ENCODE measurements around the gene CMSS1. TPM values are rescaled to one million over a fixed set of nuclear protein-coding genes. Genes with fewer than 3 reads are reported as not detected.
"Not testable (repeated sequence)": the region's sequence is repeated elsewhere in the genome, so short reads cannot be mapped to it uniquely, and the experiment has no call there.

The CMSS1 gene
- total RNA-seq, 2 experiments from 2014 or later = 141 to 143 TPM

DNA sequence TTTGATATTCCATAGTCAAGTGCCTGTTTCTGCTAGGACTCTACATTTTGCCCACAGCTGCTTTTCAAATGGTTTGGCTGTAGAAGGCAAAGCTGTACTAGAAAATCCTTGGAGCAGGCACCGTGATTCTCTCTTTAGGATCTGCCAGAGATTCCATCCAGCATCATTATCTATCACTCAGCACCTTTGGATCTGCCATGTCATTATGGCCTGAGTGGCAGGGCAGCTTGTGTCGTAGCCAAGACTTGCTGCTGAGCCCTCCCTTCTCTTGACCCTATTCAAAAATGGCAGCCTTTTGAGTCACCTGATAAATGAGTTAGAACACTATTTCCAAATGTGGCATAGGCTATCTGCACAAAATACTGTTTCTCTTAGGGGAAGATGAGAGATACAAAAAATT, 8.1 kb upstream of the CMSS1 start:
- CTCF ChIA-PET = no interaction called here
- POLR2A ChIA-PET = no interaction called here

DNA sequence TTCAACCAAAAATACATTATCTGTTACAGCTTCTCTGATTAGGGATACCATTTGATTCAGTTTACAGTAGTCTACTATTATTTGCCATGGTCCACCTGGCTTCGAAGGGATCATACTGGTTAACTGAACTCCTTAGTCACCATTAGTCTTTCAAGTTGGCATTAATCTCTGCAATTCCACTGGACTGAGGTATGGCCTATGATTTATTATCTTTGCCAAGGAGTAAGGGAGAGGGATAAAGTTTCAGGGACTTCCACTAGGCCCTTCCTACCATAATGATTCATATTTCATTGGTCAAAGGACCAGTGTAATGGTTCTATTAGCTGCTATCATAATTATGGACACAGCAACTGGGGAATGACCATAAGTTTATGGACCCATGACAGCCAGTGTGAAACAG, 7.3 kb upstream of the CMSS1 start:
- POLR2A ChIA-PET = no interaction called here
- CTCF ChIA-PET = no interaction called here

DNA sequence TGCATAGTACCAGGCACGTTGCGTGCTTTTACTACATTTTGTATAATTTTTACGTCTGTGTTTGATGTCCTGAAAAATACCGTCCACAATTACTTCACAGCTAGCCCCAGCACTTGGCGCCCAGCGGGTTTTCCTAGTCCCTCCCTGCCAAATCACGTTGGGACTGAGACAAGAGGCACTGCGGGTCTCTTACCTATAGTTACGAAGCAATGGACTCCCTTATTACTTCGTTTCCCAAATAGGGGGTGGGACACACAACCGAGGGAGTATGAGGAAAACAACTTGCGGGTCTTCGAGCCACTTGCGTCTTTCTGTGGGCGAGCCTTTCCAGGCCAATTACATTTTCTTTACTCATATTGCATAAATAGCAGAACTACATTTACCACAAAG, 620 bp upstream of the CMSS1 start:
- ChIA-PET POLR2A (no interaction called here), CTCF (interaction anchor here (0.6 kb wide), 1 partner anchor 17 kb away, joined by 3 read pairs; no protein-coding TSS in a partner anchor)

DNA sequence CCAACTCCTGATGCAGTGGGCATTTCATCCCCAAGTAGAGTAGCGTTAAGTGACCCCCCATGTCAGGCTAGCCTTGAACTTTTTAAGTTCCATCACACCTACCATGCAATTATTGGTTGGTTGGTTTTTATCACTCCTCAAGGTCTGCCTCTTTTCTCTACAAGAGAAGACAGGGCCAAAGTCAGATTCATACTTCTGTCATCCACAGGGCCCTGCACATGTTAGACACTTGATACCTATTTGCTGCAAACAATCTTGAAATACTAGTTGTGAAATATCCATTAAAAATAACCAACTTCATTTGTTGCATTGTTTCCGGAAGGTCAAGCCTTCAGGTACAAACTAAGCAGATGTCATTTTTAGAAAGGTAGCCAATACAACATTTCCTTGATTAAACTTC, 1.2 kb downstream of the CMSS1 start:
- ChIA-PET CTCF (interaction anchor here (1.1 to 1.8 kb wide), 2 partner anchors 11 to 13 kb away, joined by 4 to 8 read pairs; no protein-coding TSS in a partner anchor), POLR2A (no interaction called here)

DNA sequence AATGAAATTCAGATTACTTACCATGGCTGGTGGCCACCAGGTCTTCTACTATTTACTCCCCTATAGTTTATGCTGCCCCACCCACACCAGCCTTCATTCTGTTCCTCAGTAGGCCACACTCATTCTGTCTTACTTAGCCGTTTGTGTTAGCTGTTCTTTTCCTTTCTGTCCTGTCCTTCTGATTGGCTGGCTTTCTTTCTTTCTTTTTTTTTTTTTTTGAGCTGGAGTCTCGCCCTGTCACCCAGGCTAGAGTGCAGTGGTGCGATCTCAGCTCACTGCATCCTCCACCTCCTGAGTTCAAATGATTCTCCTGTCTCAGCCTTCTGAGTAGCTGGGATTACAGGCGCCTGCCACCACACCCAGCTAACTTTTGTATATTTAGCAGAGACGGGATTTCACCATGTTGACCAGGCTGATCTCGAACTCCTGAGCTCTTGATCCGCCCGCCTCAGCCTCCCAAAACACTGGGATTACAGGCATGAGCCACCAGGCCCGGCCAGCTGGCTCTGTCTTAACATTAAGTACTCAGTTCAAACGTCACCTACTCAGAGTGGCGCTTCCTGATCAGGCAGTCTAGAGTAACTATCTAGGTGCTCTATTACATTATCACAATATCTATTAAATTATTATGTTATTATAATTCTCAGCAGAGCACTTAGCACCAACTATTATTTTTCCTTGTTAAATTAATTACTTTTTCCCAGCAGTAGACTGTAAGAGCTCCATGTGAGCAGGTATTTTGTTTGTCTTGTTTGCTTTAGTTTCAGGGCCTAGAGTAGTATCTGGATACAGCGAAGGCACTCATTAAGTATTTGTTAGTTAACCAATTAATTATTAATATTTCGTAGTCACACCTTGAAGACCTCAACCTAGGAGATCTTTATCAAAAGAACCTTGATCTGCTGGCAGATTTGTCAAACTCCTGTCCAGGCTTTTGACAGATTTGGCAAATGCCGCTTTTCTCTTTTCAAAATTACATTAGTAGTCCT, 6.4 kb downstream of the CMSS1 start:
- CTCF ChIA-PET = interaction anchor here (1.1 to 1.4 kb wide), 2 partner anchors 8 to 52 kb away, joined by 3 to 5 read pairs; no protein-coding TSS in a partner anchor
- POLR2A ChIA-PET = interaction anchor here (0.6 kb wide), 1 partner anchor 266 kb away, joined by 3 read pairs; no protein-coding TSS in a partner anchor

DNA sequence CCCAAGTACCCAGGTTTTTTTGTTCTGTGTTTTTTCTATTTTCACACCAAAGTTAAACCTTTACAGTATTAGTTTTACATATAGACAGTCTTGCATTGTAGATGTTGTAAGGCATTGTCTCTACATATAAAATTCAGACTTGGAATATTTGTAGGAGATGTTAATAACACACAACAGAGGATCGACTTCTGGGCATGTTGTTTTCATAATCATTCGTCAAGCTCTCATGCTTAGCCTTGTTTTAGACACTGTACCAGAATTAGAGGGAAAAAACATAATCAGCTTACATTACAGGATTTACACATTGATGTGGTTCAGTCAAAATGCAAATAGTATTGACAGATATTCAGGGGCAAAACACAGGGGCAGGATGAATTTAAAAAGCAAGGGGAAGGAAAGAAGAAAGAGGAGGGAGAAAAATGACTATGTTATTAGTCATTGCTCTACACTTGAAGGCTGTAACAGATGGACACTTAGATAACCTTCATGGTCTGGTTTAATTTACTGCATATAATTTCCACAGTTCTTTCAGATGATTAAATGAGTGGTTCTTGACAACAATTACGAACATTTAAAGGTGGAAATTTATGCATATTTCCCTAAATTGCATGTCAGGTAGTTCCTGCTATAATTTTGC, 7.5 kb downstream of the CMSS1 start:
- CTCF ChIA-PET = no interaction called here

DNA sequence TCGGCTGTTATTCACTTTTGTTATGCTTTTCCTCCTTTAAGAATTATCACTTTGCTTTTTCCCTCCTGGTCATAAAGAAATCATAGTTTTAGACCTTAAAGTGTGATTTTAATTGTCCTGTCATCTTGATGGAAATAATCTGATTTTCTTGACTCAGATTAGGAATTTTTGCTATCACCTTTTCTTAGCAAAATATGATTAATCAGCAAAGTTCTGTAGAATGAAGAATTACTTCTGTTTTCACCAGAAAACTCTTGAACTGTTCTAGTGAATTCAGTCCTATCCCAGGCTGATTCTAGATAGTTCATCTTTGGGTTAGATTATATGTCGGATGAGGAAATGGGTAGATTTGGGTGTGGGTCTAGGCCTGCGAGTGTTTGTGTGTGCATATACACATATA, 12.2 kb downstream of the CMSS1 start:
- ChIA-PET POLR2A (no interaction called here), CTCF (no interaction called here)

More for the DNA sequence above, 7.5 kb downstream of the CMSS1 start:
- POLR2A ChIA-PET = no interaction called here

DNA sequence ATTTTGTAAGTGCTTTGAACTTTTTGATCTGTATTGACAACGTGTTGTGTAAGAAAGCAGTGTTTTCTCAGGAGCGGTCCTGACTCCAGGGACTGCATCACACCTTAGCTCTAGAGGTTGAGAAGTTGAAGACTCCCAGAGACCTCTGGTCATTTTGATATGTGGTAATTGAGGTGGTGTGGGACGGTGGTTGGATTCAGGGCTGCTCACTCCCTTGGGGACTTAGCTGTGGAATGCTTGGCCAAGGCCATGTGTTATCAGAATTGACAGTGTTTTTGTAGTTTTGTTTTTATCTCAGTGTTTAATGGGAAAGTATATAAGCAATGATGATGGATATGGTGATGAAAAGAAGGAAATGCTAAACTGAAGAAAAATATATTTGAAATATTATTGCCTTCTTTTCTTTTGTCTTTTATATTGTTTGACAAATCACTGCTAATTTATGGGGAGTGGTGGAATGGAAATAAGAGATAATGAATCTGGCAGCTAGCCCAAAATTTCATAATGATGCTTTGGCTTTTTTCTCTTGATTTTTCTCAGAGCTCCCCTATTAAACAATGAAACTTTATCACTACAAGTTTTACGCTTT, 16.0 kb downstream of the CMSS1 start:
- ChIA-PET CTCF (interaction anchor here (0.5 to 2.8 kb wide), 4 partner anchors 347 to 1858 kb away, joined by 3 to 13 read pairs (median 3); no protein-coding TSS in a partner anchor), POLR2A (interaction anchor here (0.6 kb wide), 1 partner anchor 251 kb away, joined by 3 read pairs; no protein-coding TSS in a partner anchor)

DNA sequence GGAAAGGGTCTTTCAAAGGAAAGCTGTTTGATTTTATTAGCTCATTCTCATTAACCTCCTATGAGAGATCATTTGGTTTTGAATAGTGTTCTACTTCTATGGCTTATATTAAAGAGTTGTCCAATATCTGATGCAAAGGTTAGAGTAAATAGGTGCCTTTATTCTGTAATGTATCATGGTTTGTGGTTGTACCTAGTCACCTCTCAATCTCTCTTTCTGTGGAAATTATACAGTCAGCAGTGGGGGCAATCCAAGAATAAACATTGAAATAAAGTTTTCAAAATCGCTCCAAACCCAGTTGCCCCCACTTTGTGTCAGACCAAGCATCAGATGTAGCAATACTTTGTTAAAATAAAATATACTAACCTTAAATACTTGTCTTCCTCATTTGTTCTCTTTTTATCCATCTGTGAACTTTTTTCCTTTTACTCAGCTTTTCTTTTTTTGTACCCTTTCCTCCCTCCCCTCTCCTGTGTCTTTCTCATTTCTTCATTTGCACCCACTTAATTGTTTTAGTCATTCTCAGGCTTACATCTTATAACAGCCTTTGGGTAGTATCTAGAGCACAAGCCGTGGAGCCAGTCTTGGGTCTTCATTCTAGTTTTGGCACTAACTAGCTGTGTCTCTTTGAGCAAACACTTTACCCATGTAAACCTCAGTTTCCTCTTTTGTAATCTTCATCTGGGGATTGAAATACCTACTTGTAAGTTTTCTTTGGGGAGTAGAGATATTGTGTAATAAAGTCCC, 16.7 kb downstream of the CMSS1 start:
- POLR2A ChIA-PET = no interaction called here
- CTCF ChIA-PET = interaction anchor here (0.5 to 1.1 kb wide), 2 partner anchors 347 to 1857 kb away, joined by 3 read pairs; no protein-coding TSS in a partner anchor

DNA sequence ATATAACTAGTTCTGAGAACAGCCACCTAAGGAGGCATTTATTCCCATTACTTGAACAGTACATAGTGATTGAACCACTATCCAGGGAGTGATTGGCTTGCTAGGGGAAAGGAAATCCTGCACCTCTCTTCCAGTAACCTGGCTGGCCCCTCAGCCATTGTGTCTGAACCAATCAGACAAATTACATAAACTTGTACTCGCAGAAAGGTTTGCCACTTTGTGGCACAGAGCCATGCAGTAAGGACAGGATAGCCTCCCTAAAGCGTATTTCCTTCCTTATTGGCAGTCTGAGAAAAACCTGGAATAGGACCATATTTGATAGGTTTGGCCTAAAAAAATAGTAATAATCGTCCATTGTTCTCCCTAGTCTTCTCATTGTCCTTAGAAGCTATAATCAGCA, 19.0 kb downstream of the CMSS1 start:
- ChIA-PET POLR2A (no interaction called here), CTCF (no interaction called here)

DNA sequence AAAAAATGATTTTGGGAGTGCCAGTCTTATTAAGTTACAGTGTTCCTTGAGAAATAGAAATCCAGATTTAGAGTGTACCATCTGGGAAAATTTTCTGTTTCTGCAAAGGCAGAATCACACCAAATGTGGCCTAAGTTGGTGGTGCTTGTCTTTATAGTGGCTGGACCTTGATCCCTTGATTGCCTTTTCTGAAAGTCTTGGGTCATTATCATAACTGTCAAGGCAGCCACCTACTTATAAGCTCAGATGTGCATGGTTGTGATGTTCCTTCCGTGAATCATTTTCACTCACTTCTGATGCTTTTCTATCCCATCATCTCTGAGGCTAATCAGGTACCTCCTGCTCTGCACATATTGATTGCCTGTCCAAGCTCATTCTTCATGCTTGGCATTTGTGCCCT, 20.1 kb downstream of the CMSS1 start:
- ChIA-PET CTCF (interaction anchor here (0.6 to 0.9 kb wide), 2 partner anchors 416 to 1299 kb away, joined by 3 to 5 read pairs; no protein-coding TSS in a partner anchor), POLR2A (no interaction called here)

DNA sequence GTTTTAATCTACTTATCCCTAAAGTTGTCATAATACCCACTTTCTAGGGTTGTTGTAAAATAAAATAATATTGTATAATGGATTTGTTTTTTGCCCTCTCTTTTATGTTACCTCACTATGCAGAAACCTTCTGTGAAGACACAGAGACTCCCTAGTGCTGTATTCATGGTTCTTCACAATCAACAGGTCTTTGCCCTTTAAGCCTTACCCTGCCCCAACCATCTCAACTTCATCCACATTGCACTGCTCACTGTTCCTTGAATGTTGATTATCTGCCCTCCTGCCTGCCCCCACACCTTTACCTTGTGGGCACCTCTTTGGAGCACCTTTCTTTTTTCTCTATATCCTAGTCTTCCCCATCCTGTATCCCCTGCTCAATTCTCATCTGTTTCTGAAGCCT, 21.1 kb downstream of the CMSS1 start:
- ChIA-PET POLR2A (no interaction called here), CTCF (no interaction called here)

DNA sequence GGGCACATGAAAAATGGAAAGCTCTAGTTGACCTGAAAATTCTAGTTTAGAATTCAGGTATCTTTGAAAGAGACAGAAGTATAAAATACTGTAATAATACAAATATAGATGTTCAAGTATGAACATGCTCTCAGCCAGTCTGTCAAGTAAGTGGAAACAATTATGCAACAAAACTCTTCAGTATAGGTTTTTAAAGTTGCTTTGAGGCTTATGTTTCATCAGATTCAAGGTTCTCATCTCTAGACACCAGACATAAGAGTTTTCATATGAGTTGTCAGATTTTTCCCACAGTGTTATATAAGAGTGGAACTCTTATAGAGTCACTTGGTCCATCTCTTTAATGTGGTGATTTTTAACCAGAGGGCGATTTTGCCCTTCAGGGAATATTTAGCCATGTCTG, 22.0 kb downstream of the CMSS1 start:
- ChIA-PET POLR2A (no interaction called here), CTCF (interaction anchor here (0.8 kb wide), 1 partner anchor 9 kb away, joined by 5 read pairs; no protein-coding TSS in a partner anchor)

DNA sequence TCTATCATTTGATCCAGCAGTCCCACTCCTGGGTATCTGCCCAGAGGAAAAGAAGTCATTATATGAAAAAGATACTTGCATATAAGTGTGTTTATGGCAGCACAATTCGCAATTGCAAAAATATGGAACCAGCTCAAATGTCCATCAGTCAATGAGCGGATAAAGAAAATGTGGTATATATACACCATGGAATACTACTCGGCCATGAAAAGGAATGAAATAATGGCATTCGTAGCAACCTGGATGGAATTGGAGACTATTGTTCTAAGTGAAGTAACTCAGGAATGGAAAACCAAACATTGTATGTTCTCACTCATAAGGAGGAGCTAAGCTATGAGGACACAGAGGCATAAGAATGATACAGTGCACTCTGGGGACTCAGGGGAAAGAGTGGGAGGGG, 24.3 kb downstream of the CMSS1 start:
- POLR2A ChIA-PET, CTCF ChIA-PET: not testable (repeated sequence)

DNA sequence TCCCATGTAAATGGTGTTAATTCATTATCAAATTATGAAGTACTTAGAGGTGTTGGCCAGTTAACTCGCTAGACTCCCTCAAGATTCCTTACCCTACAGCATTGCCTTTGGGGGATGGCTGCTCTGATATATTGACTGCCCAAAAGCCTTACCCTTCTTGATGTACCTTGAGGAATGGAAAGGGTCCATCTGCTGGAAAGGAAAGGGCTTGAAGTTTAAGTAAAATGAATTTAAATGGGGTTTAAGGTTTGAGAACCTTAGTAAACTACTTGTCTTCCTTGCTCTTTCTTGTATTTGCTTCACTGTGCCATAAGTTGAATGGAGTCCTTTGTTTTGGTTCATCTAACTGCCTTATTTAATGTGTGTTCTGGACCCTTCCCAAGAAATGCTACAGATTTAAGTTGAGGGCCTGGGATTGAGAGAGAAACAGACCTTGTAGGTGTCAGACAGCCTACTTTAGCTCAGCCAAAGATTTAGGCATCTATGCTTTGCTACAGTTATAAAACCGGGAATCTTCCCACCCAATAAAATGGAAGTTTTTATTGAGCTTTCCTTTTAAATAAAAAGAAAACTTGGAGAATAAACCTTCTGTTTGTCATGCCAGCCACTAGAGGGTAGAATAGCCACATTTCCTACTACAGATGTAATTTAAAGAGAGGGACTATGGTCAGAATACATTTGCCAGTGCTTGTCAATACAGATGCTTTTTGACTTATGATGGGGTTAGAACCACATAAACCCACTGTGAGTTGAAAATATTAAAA, 25.3 kb downstream of the CMSS1 start:
- ChIA-PET CTCF (interaction anchor here (0.9 to 1.4 kb wide), 3 partner anchors 27 to 403 kb away, joined by 3 to 4 read pairs (median 3); no protein-coding TSS in a partner anchor), POLR2A (no interaction called here)

DNA sequence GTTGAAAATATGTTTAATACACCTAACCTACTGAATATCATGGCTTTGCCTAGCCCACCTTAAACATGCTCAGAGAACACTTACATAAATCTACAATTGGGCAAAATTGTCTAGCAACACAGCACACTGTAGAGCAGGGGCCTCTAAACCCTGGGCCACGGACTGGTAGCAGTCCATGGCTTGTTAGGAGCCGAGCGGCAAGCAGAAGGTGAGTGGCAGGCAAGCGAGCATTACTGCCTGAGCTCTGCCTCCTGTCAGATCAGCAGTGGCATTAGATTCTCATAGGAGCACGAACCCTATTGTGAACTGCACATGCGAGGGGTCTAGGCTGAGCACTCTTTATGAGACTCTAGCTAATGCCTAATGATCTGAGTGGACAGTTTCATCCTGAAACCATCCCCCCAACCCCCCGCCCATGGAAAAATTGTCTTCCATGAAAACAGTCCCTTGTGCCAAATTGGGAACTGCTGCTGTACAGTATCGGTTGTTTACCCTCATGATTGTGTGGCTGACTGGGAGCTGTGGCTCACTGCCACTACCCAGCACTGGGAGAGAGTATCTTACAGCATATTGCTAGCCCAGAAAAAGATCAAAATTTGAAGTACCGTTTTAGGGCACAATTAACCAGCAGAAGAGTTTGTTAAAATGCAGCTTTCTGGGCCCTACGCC, 26.1 kb downstream of the CMSS1 start:
- CTCF ChIA-PET = interaction anchor here (0.7 to 1.4 kb wide), 4 partner anchors 26 to 421 kb away, joined by 3 to 4 read pairs (median 4); no protein-coding TSS in a partner anchor

DNA sequence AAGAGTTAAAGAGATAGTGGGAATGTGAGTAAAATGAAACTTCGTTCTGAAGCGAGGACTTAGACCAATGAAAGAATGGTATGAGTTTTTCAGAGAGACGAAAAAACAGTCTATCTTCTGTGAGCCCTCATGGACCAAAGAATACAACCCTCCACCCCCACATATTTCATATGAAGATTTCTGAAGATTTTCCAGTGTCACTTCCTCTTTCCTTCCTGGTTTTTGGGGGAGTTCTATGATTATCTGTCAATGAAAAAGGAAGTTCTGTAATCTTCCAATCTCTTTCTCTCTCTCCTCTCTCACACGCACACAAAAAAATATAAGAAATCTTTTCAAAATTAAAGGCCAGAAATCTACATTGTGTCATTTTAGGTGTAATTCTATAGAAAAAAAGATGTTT, 27.7 kb downstream of the CMSS1 start:
- ChIA-PET CTCF (no interaction called here), POLR2A (no interaction called here)

More for the DNA sequence above, 26.1 kb downstream of the CMSS1 start:
- POLR2A ChIA-PET = no interaction called here

DNA sequence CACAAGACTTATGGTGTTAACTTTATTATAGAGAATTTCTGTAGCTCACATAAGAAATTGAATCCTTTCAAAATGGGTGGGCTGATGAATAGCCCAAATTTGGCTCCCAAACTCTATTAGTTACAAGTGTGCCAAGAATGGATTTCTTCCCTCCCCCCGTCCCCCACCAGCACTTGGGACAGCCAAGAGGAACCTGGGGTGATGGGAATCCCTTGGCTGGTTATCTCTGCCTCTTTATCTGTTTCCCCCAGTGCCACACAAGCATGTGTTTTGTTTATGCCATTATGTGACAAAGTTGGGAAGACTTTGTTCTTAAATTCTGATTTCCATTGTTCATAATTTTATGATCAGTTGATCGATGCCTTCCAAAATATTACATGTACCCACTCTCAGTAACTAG, 28.3 kb downstream of the CMSS1 start:
- ChIA-PET POLR2A (no interaction called here), CTCF (no interaction called here)
